H1 (cell line): ENCODE measurements around the gene AAGAB. TPM values are rescaled to one million over a fixed set of nuclear protein-coding genes. Genes with fewer than 3 reads are reported as not detected.

Experiments
- CTCF ChIA-PET: fragments of 300-600 bp; sonication (Branson Sonifier 250); formaldehyde crosslinking; loops from one replicate; lab custom pipeline; 2021; ENCODE audit not compliant: partially characterized antibody; lab: Charles Lee
- POLR2A ChIA-PET: fragments of 300-600 bp; sonication (Branson Sonifier 250); formaldehyde crosslinking; loops from one replicate; lab custom pipeline; 2021; ENCODE audit warnings: inconsistent platforms; ENCODE audit not compliant: partially characterized antibody; lab: Charles Lee
- DNase-seq, 2 experiments: peaks; one replicate each; pipeline versions ENCODE4 v3.0.0 to v3.0.0-alpha.2; 2010 to 2022; ENCODE audit warnings: low spot score in 2 of 2, low read depth in 1 of 2, mixed read lengths in 1 of 2
- FAIRE-seq: peaks from 2 replicates; lab custom pipeline; 2011; peaks lifted over from hg19 to GRCh38; lab: Jason Lieb, UNC
- H2AFZ ChIP-seq: 2 replicates; pipeline ENCODE4 v1.8.1; 2012; ENCODE audit warnings: low read length, inconsistent platforms
- H2AK5ac ChIP-seq: 2 replicates; pipeline ENCODE4 v1.6.1; 2013; ENCODE audit warnings: low read depth, low read length
- H2BK120ac ChIP-seq: replicated peaks from 2 replicates; pipeline ENCODE3; 2013; ENCODE audit warnings: low read depth, low read length, inconsistent platforms
- H2BK12ac ChIP-seq: 2 replicates; pipeline ENCODE4 v1.6.1; 2013; ENCODE audit warnings: low read depth, low read length
- H2BK15ac ChIP-seq: 2 replicates; pipeline ENCODE4 v1.6.1; 2013; ENCODE audit warnings: low read length
- H2BK20ac ChIP-seq: 2 replicates; pipeline ENCODE4 v1.6.1; 2013; ENCODE audit warnings: low read length
- H2BK5ac ChIP-seq: 2 replicates; pipeline ENCODE4 v1.6.1; 2013; ENCODE audit warnings: low read depth, low read length
- H3K14ac ChIP-seq: 2 replicates; pipeline ENCODE4 v1.6.1; 2013; ENCODE audit warnings: inconsistent platforms; ENCODE audit not compliant: insufficient read length
- H3K18ac ChIP-seq: 2 replicates; pipeline ENCODE4 v1.6.1; 2013; ENCODE audit warnings: low read length; ENCODE audit errors: extremely low read depth
- H3K23ac ChIP-seq: 2 replicates; pipeline ENCODE4 v1.6.1; 2013; ENCODE audit warnings: inconsistent platforms; ENCODE audit not compliant: insufficient read length
- H3K23me2 ChIP-seq: 2 replicates; pipeline ENCODE4 v1.6.1; 2013; ENCODE audit warnings: low read depth, low read length
- H3K27ac ChIP-seq: 2 replicates; pipeline ENCODE4 v1.6.1; 2011; ENCODE audit warnings: low read depth, low read length, inconsistent platforms
- H3K27me3 ChIP-seq, 4 experiments: replicated peaks in 1 of 4; 1 replicate in 1 of 4; 2 replicates in 3 of 4; pipeline versions ENCODE4 v1.6.1 to v1.8.1; 2011 to 2013; ENCODE audit warnings: low read length in 3 of 4, mild to moderate bottlenecking in 3 of 4, inconsistent platforms in 2 of 4, mixed read lengths in 2 of 4, moderate library complexity in 1 of 4; ENCODE audit not compliant: control insufficient read depth in 3 of 4, insufficient read depth in 3 of 4; ENCODE audit errors: extremely low read depth in 1 of 4
- H3K36me3 ChIP-seq, 4 experiments: 2 replicates each; pipeline versions ENCODE4 v1.6.1 to v1.8.1; 2011 to 2013; ENCODE audit warnings: mild to moderate bottlenecking in 4 of 4, low read length in 3 of 4, moderate library complexity in 2 of 4, control low read depth in 1 of 4, inconsistent platforms in 1 of 4; ENCODE audit not compliant: insufficient read depth in 4 of 4, control insufficient read depth in 2 of 4
- H3K4ac ChIP-seq: replicated peaks from 2 replicates; pipeline ENCODE3; 2013; ENCODE audit warnings: low read length, low read depth, mixed read lengths, inconsistent platforms; ENCODE audit not compliant: insufficient read length
- H3K4me1 ChIP-seq, 4 experiments: replicated peaks in 1 of 4; 1 replicate in 1 of 4; 2 replicates in 3 of 4; pipeline versions ENCODE4 v1.6.1 to v1.8.1; 2011 to 2013; ENCODE audit warnings: low read length in 3 of 4, inconsistent platforms in 2 of 4, mixed read lengths in 1 of 4; ENCODE audit not compliant: insufficient read depth in 4 of 4, control insufficient read depth in 3 of 4
- H3K4me2 ChIP-seq, 2 experiments: 2 replicates each; pipeline versions ENCODE4 v1.6.1 to v1.8.1; 2011 to 2013; ENCODE audit warnings: low read depth in 2 of 2, low read length in 2 of 2, control low read depth in 1 of 2, inconsistent platforms in 1 of 2, mild to moderate bottlenecking in 1 of 2; ENCODE audit not compliant: insufficient read depth in 1 of 2
- H3K4me3 ChIP-seq, 4 experiments: fragments of 200-600, 300-600 bp in 1 of 4; sonication (generic), shearing (Covaris generic), sonication (Bioruptor Twin) in 1 of 4; 2 replicates each; pipeline versions ENCODE4 v1.5.1 to v1.8.1; 2011 to 2016; ENCODE audit warnings: low read length in 4 of 4, low read depth in 3 of 4, control low read depth in 2 of 4, inconsistent platforms in 2 of 4, mild to moderate bottlenecking in 2 of 4, mixed read lengths in 1 of 4, moderate library complexity in 1 of 4; ENCODE audit not compliant: insufficient read depth in 2 of 4; ENCODE audit errors: extremely low read depth in 1 of 4
- H3K56ac ChIP-seq: replicated peaks from 2 replicates; pipeline ENCODE3; 2013; ENCODE audit warnings: low read depth, mild to moderate bottlenecking, mixed read lengths, low read length, inconsistent platforms; ENCODE audit not compliant: insufficient read length
- H3K79me1 ChIP-seq: 2 replicates; pipeline ENCODE4 v1.6.1; 2013; ENCODE audit warnings: low read depth, low read length, control low read depth
- H3K79me2 ChIP-seq, 2 experiments: 2 replicates each; pipeline versions ENCODE4 v1.6.1 to v1.8.1; 2012 to 2013; ENCODE audit warnings: low read length in 2 of 2, mild to moderate bottlenecking in 2 of 2, inconsistent platforms in 1 of 2; ENCODE audit not compliant: insufficient read depth in 2 of 2, control insufficient read depth in 1 of 2
- H3K9ac ChIP-seq, 4 experiments: replicated peaks in 1 of 4; 1 replicate in 1 of 4; 2 replicates in 3 of 4; pipeline versions ENCODE4 v1.6.1 to v1.8.1; 2011 to 2013; ENCODE audit warnings: low read depth in 3 of 4, low read length in 3 of 4, control low read depth in 2 of 4, mild to moderate bottlenecking in 2 of 4, moderate library complexity in 2 of 4, inconsistent platforms in 1 of 4; ENCODE audit errors: extremely low read depth in 1 of 4
- H3K9me3 ChIP-seq, 2 experiments: 2 replicates each; pipeline versions ENCODE4 v1.6.1 to v1.8.1; 2012 to 2013; ENCODE audit warnings: mild to moderate bottlenecking in 2 of 2, moderate library complexity in 2 of 2, control low read depth in 1 of 2, inconsistent platforms in 1 of 2, low read depth in 1 of 2, low read length in 1 of 2, mixed read lengths in 1 of 2; ENCODE audit not compliant: insufficient read depth in 2 of 2
- H4K20me1 ChIP-seq, 2 experiments: replicated peaks in 1 of 2; 2 replicates each; pipeline versions ENCODE3 to v1.8.1; 2011 to 2013; ENCODE audit warnings: inconsistent platforms in 2 of 2, low read length in 2 of 2, mild to moderate bottlenecking in 1 of 2; ENCODE audit not compliant: insufficient read depth in 2 of 2, control insufficient read depth in 1 of 2
- H4K5ac ChIP-seq: 2 replicates; pipeline ENCODE4 v1.6.1; 2013; ENCODE audit warnings: low read length, low read depth, mixed read lengths, inconsistent platforms; ENCODE audit not compliant: insufficient read length
- H4K8ac ChIP-seq: 2 replicates; pipeline ENCODE4 v1.8.0; 2013; ENCODE audit warnings: mild to moderate bottlenecking, moderate library complexity, low read length, inconsistent platforms; ENCODE audit not compliant: insufficient read depth; ENCODE audit errors: extremely low read depth
- H4K91ac ChIP-seq: replicated peaks from 2 replicates; pipeline ENCODE3; 2013; ENCODE audit warnings: low read length, mixed read lengths, inconsistent platforms; ENCODE audit not compliant: insufficient read length
- ASH2L ChIP-seq: fragments of 200-600, 300-600 bp; sonication (generic); IDR thresholded peaks from one replicate; pipeline ENCODE4 v1.7.1; 2017; ENCODE audit warnings: low read length
- ATF3 ChIP-seq: IDR thresholded peaks from 2 replicates; pipeline ENCODE4 v1.6.1; 2011; ENCODE audit warnings: low read depth, mild to moderate bottlenecking, low read length; ENCODE audit not compliant: insufficient read depth
- BCL11A ChIP-seq, 2 experiments: IDR thresholded peaks; one replicate each; pipeline ENCODE4 v1.6.1; 2011; ENCODE audit warnings: low read depth in 2 of 2, low read length in 2 of 2, mild to moderate bottlenecking in 2 of 2
- CREB1 ChIP-seq: IDR thresholded peaks from 2 replicates; pipeline ENCODE4 v1.6.1; 2012; ENCODE audit warnings: inconsistent platforms
- EP300 ChIP-seq, 2 experiments: IDR thresholded peaks; 1 replicate in 1 of 2; 2 replicates in 1 of 2; pipeline ENCODE4 v1.6.1; 2011 to 2012; ENCODE audit warnings: low read depth in 2 of 2, low read length in 2 of 2, mild to moderate bottlenecking in 2 of 2, borderline replicate concordance in 1 of 2, inconsistent platforms in 1 of 2, moderate library complexity in 1 of 2
- FOSL1 ChIP-seq: IDR thresholded peaks from 2 replicates; pipeline ENCODE4 v1.6.1; 2011; ENCODE audit warnings: mild to moderate bottlenecking, low read depth, low read length, moderate library complexity; ENCODE audit not compliant: insufficient read depth
- GABPA ChIP-seq: IDR thresholded peaks from 2 replicates; pipeline ENCODE4 v1.6.1; 2011; ENCODE audit warnings: mild to moderate bottlenecking, low read length, moderate library complexity, borderline replicate concordance; ENCODE audit not compliant: insufficient read depth
- KDM5A ChIP-seq: fragments of 200-600 bp; IDR thresholded peaks from 2 replicates; pipeline ENCODE4 v1.7.1; 2012; ENCODE audit warnings: mild to moderate bottlenecking, low read length, inconsistent platforms, mixed read lengths
- POLR2A ChIP-seq, 2 experiments: IDR thresholded peaks; 1 replicate in 1 of 2; 2 replicates in 1 of 2; pipeline ENCODE4 v1.6.1; 2011; ENCODE audit warnings: low read depth in 2 of 2, low read length in 2 of 2, mild to moderate bottlenecking in 2 of 2; ENCODE audit errors: control extremely low read depth in 1 of 2
- SAP30 ChIP-seq: fragments of 300-600 bp; sonication (generic); IDR thresholded peaks from 2 replicates; pipeline ENCODE4 v1.7.1; 2012; ENCODE audit warnings: low read length, moderate library complexity, mild to moderate bottlenecking, inconsistent platforms; ENCODE audit not compliant: insufficient read depth, insufficient replicate concordance
- SP2 ChIP-seq: IDR thresholded peaks from 2 replicates; pipeline ENCODE4 v1.6.1; 2012; ENCODE audit warnings: mild to moderate bottlenecking, low read length, inconsistent platforms
- TAF1 ChIP-seq: IDR thresholded peaks from 2 replicates; pipeline ENCODE4 v1.6.1; 2011; ENCODE audit warnings: mild to moderate bottlenecking, low read depth, low read length
- TCF12 ChIP-seq: IDR thresholded peaks from 2 replicates; pipeline ENCODE4 v1.6.1; 2011; ENCODE audit warnings: low read depth, mild to moderate bottlenecking, low read length
- YY1 ChIP-seq: IDR thresholded peaks from 2 replicates; pipeline ENCODE4 v1.6.1; 2011; ENCODE audit warnings: low read depth, mild to moderate bottlenecking, low read length
- WGBS, 2 experiments: shearing (Covaris generic) in 1 of 2; methylation state at CpG; one replicate each; pipeline versions ENCODE4 v1.1.6 to v1.1.7; 2013 to 2015; ENCODE audit warnings: low lambda C conversion rate in 2 of 2, mixed read lengths in 2 of 2, inconsistent platforms in 1 of 2, low coverage in 1 of 2, missing lambda C conversion rate in 1 of 2; ENCODE audit not compliant: insufficient replicate concordance in 2 of 2, insufficient coverage in 1 of 2, insufficient read length in 1 of 2; ENCODE audit errors: extremely low coverage in 1 of 2, missing lambda C conversion rate in 1 of 2; 5-methylcytosine and 5-hydroxymethylcytosine counted together
- polyA plus RNA-seq, 7 experiments: library from polyadenylated mRNA; depleted of rRNA in 3 of 7; stranded (reverse) in 5 of 7; unstranded in 2 of 7; fragments of >200 nt in 5 of 7; fragments of 200-250 nt in 2 of 7; gene quantifications; 1 replicate in 5 of 7; 2 replicates in 1 of 7; 4 replicates in 1 of 7; pipeline versions ENCODE4 v1.2.1 to v1.2.3, GENCODE V29; 2011 to 2013; ENCODE audit warnings: missing spikeins in 2 of 7, mixed read lengths in 2 of 7
- total RNA-seq: library from RNA; stranded (reverse); fragmentation: NEBNext Ultra II Directional; extraction: Animal tissue kit (Norgen Biotek cat#: 25700); gene quantifications from 2 replicates; pipeline ENCODE4 v1.2.1, GENCODE V29; 2021

Gene AAGAB
- total and polyA plus RNA-seq, 2 of the 8 experiments (the other 6 are each of a cell fraction or from before 2014, with no cell fraction given), result 20.1 to 45.9 TPM

GRCh38 chr15:67199391-67199790 lies 55.1 kb downstream of the AAGAB start:
- Histone ChIP-seq H2BK5ac (no peak overlapping the region), H3K23me2 (no peaks in the 10 kb centered on the region), H3K4me2 (no peak overlapping the region), H3K27me3 (no peaks in the 10 kb centered on the region), H4K8ac (no peak overlapping the region), H2BK12ac (no peak overlapping the region), H4K5ac (no peak overlapping the region), H3K23ac (no peak overlapping the region), H3K36me3 (peaks cover 0 to 33% (median 9%) of the 10 kb centered on the region in 4 experiments; a peak in 4 of 8 replicates), H3K9me3 (no peaks in the 10 kb centered on the region), H3K4me3 (no peak overlapping the region), H2AFZ (no peak overlapping the region), H2BK20ac (no peak overlapping the region), H2BK15ac (no peak overlapping the region), H3K18ac (no peak overlapping the region), H4K91ac (no peak overlapping the region), H2BK120ac (no peak overlapping the region), H3K27ac (no peak overlapping the region), H3K9ac (no peak overlapping the region), H2AK5ac (no peak overlapping the region), H3K79me2 (no peaks in the 10 kb centered on the region), H4K20me1 (no peaks in the 10 kb centered on the region), H3K56ac (no peak overlapping the region), H3K4me1 (peaks cover 0 to 3% (median 1%) of the 10 kb centered on the region in 4 experiments; a peak in 2 of 7 replicates), H3K14ac (no peak overlapping the region), H3K79me1 (peaks cover 2% of the 10 kb centered on the region), H3K4ac (no peak overlapping the region)
- DNase-seq (no peak), FAIRE-seq (no peak)
- CTCF ChIA-PET, result interaction anchor here (1.2 to 1.8 kb wide), 3 partner anchors 105 to 277 kb away, joined by 3 to 5 read pairs (median 4); no protein-coding TSS in a partner anchor
- POLR2A ChIA-PET, result no interaction called here
- 93% methylated on average over 4 of the region's 4 CpGs; no CpG with 5 or more reads in 1 of the 2 experiments for WGBS, 2 experiments
- TF ChIP-seq KDM5A (no peak), SP2 (no peak), GABPA (no peak), CREB1 (no peak), ATF3 (no peak), BCL11A (IDR thresholded peaks at IDR 0.05; ENCODE audit: low read depth in 2 of 2, low read length in 2 of 2) (no peak), SAP30 (no peak), TAF1 (no peak), EP300 (IDR thresholded peaks at IDR 0.05; ENCODE audit: borderline replicate concordance in 1 of 2, low read depth in 2 of 2, low read length in 2 of 2) (no peak), ASH2L (no peak), POLR2A (IDR thresholded peaks at IDR 0.05; ENCODE audit: control extremely low read depth in 1 of 2, low read depth in 2 of 2, low read length in 2 of 2) (no peak), TCF12 (no peak), FOSL1 (no peak), YY1 (no peak)
